Osteoblast (primary cell): ENCODE data around the gene SDF2L1. TPM values are rescaled to one million over a fixed set of nuclear protein-coding genes. Genes with fewer than 3 reads are reported as not detected.
"Not testable (repeated sequence)": the region's sequence is repeated elsewhere in the genome, so short reads cannot be mapped to it uniquely, and the experiment has no call there.

ENCODE experiments used
- DNase-seq: peaks from one replicate; pipeline ENCODE4 v3.0.0; 2011; ENCODE audit warnings: low spot score, mixed read lengths; ENCODE audit not compliant: insufficient read length; ENCODE audit errors: missing footprints
- H2AFZ ChIP-seq: 2 replicates; pipeline ENCODE4 v1.6.0; 2011; ENCODE audit warnings: mild to moderate bottlenecking, low read length
- H3K27ac ChIP-seq: 2 replicates; pipeline ENCODE4 v1.5.1; 2011; ENCODE audit warnings: mild to moderate bottlenecking, low read depth, low read length, moderate library complexity
- H3K27me3 ChIP-seq: 2 replicates; pipeline ENCODE4 v1.6.0; 2012; ENCODE audit warnings: mild to moderate bottlenecking, control low read depth, inconsistent platforms, low read length, moderate library complexity; ENCODE audit not compliant: insufficient read depth
- H3K36me3 ChIP-seq: 2 replicates; pipeline ENCODE4 v1.5.1; 2011; ENCODE audit warnings: mild to moderate bottlenecking, low read length, control low read depth, moderate library complexity; ENCODE audit not compliant: insufficient read depth
- H3K4me1 ChIP-seq: 2 replicates; pipeline ENCODE4 v1.5.1; 2011; ENCODE audit warnings: mild to moderate bottlenecking, low read length, control low read depth, moderate library complexity; ENCODE audit not compliant: insufficient read depth
- H3K4me2 ChIP-seq: 2 replicates; pipeline ENCODE4 v1.6.0; 2011; ENCODE audit warnings: mild to moderate bottlenecking, low read length; ENCODE audit not compliant: insufficient read depth
- H3K4me3 ChIP-seq: fragments of 200-600 bp; sonication (generic); 3 replicates; pipeline ENCODE4 v1.5.1; 2012; ENCODE audit warnings: mild to moderate bottlenecking, low read length, inconsistent platforms; ENCODE audit not compliant: insufficient read depth
- H3K79me2 ChIP-seq: 2 replicates; pipeline ENCODE4 v1.6.0; 2012; ENCODE audit warnings: mild to moderate bottlenecking, low read length, control low read depth, inconsistent platforms; ENCODE audit not compliant: insufficient read depth
- H3K9me3 ChIP-seq: 2 replicates; pipeline ENCODE4 v1.5.1; 2011; ENCODE audit warnings: low read depth, low read length, control low read depth
- H4K20me1 ChIP-seq: 2 replicates; pipeline ENCODE4 v1.6.0; 2012; ENCODE audit warnings: mild to moderate bottlenecking, low read length, control low read depth; ENCODE audit not compliant: insufficient read depth
- total RNA-seq: library from RNA; depleted of rRNA; stranded (reverse); fragments of >200 nt; gene quantifications from 2 replicates; pipeline ENCODE4 v1.2.3, GENCODE V29; 2012
- TF ChIP-seq, protein P1 (sequence below): IDR thresholded peaks from 2 replicates; pipeline ENCODE4 v1.5.1; 2011; ENCODE audit warnings: mild to moderate bottlenecking, low read depth, low read length, moderate library complexity; ENCODE audit errors: extremely low read depth

SDF2L1 gene
- total RNA-seq, 1 donor, result 10.5 TPM

- Histone ChIP-seq H4K20me1 (peaks cover 69% of the 10 kb centered on the region), H3K27me3 (no peaks in the 10 kb centered on the region), H3K9me3 (no peaks in the 10 kb centered on the region), H3K36me3 (peaks cover 43% of the 10 kb centered on the region), H2AFZ (no peak overlapping the region), H3K27ac (no peak overlapping the region), H3K4me2 (no peak overlapping the region), H3K4me3 (no peak overlapping the region), H3K4me1 (no peaks in the 10 kb centered on the region), H3K79me2 (peaks cover 92% of the 10 kb centered on the region)
- TF ChIP-seq, protein P1, sequence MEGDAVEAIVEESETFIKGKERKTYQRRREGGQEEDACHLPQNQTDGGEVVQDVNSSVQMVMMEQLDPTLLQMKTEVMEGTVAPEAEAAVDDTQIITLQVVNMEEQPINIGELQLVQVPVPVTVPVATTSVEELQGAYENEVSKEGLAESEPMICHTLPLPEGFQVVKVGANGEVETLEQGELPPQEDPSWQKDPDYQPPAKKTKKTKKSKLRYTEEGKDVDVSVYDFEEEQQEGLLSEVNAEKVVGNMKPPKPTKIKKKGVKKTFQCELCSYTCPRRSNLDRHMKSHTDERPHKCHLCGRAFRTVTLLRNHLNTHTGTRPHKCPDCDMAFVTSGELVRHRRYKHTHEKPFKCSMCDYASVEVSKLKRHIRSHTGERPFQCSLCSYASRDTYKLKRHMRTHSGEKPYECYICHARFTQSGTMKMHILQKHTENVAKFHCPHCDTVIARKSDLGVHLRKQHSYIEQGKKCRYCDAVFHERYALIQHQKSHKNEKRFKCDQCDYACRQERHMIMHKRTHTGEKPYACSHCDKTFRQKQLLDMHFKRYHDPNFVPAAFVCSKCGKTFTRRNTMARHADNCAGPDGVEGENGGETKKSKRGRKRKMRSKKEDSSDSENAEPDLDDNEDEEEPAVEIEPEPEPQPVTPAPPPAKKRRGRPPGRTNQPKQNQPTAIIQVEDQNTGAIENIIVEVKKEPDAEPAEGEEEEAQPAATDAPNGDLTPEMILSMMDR, result no peak
- no peak for DNase-seq
These were observed 30.7 kb upstream of the SDF2L1 start for GRCh38 chr22:21611210-21611977.

DNA sequence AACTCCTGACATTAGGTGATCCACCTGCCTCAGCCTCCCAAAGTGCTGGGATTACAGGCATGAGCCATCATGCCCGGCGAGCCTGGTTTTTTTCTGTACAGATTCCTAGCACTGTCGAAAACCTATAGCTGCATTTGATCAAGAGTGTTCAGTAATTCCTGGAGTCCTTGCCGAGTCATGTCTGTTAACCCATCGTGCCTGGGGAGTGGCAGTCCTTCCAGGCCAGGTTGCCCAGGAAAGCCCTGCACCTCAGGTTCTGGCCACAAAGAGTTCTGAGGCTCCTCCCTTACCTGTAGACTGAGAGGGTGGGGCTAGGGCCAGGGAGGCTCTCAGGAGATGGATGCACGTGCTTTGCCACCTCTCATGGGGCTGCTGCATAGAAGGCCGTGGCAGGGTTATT lies 29.2 kb upstream of the SDF2L1 start:
- Histone ChIP-seq H3K27ac (no peak overlapping the region), H3K27me3 (no peaks in the 10 kb centered on the region), H2AFZ (no peak overlapping the region), H3K4me3 (no peak overlapping the region), H3K4me2 (no peak overlapping the region), H3K79me2 (peaks cover 92% of the 10 kb centered on the region), H3K4me1 (no peaks in the 10 kb centered on the region), H3K9me3 (no peaks in the 10 kb centered on the region), H4K20me1 (peaks cover 61% of the 10 kb centered on the region), H3K36me3 (peaks cover 43% of the 10 kb centered on the region)
- no peak for DNase-seq
- TF ChIP-seq, protein P1, result no peak

DNA sequence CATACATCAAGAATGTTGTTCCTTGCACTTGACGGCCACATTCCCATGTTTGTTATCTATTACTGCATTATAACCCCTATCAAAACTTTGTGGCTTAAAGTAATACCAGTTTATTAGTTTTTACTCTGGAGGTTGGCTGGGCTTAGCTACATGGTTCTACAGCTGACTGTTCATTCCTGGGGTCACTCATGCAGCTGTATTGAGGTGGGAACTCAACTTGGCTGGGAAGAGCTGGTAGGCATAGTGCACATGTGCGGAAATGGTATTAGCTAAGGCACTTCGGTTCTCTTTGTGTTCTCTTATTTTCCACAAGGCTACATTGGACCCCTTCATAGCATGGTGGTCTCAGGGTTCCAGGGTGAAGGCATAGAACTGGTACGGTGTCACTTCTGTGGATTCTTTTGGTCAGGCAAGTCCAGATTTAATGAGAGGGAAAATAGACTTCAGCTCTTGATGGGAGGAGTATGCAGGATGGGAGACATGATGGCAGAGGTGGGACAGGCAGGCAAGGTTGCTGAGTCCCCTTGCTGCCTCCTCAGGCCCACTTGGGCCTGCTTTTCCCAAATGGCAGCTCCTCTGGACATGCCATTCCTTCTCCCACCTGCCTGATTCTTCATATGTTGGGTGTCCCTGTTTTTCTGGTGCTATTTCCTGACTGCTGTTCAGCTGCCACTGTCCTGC lies 28.4 kb upstream of the SDF2L1 start:
- Histone ChIP-seq H3K27ac (no peak overlapping the region), H3K79me2 (peaks cover 91% of the 10 kb centered on the region), H3K9me3 (no peaks in the 10 kb centered on the region), H3K4me3 (no peak overlapping the region), H2AFZ (no peak overlapping the region), H3K4me2 (no peak overlapping the region), H3K36me3 (peaks cover 43% of the 10 kb centered on the region), H3K4me1 (no peaks in the 10 kb centered on the region), H4K20me1 (peaks cover 53% of the 10 kb centered on the region), H3K27me3 (no peaks in the 10 kb centered on the region)
- no peak for DNase-seq
- TF ChIP-seq, protein P1, result no peak

GRCh38 chr22:21615731-21616130 lies 26.4 kb upstream of the SDF2L1 start:
- TF ChIP-seq, protein P1, result no peak
- Histone ChIP-seq H4K20me1 (peaks cover 61% of the 10 kb centered on the region), H3K27me3 (no peaks in the 10 kb centered on the region)

DNA sequence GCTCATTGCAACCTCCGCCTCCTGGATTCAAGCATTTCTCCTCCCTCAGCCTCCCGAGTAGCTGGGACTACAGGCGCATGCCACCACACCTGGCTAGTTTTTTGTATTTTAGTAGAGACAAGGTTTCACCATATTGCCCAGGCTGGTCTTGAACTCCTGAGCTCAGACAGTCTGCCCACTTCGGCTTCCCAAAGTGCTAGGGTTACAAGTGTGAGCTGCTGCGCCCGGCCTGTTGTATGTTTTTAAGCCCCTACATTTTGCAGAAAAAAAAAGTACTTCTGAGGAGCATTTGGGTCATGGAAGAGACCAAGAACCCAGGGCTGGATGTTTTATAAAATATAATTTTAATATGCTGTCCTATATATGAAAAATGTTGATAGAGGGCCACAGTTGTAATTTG lies 24.8 kb upstream of the SDF2L1 start:
- not testable (repeated sequence) for H3K4me2 ChIP-seq, H3K27ac ChIP-seq, DNase-seq, H3K4me3 ChIP-seq, H2AFZ ChIP-seq, H3K4me1 ChIP-seq, H3K9me3 ChIP-seq, H3K27me3 ChIP-seq
- H3K36me3 ChIP-seq, result peaks cover 25% of the 10 kb centered on the region
- peaks cover 60% of the 10 kb centered on the region for H4K20me1 ChIP-seq
- H3K79me2 ChIP-seq, result peaks cover 90% of the 10 kb centered on the region

More at GRCh38 chr22:21615731-21616130, 26.4 kb upstream of the SDF2L1 start:
- Histone ChIP-seq H3K36me3 (peaks cover 31% of the 10 kb centered on the region), H2AFZ (no peak overlapping the region), H3K9me3 (no peaks in the 10 kb centered on the region), H3K4me1 (no peaks in the 10 kb centered on the region), H3K4me3 (no peak overlapping the region), H3K79me2 (peaks cover 92% of the 10 kb centered on the region), H3K4me2 (no peak overlapping the region), H3K27ac (no peak overlapping the region)
- no peak for DNase-seq
